ENCODE data around the gene PRR33.

GRCh38 chr11:1926156-1927025, 34.7 kb upstream of the PRR33 start:
- TF ChIP-seq POLR2A (IDR thresholded peaks at IDR 0.05) (no peak), CTCF (IDR thresholded peaks at IDR 0.05) (no peak)

Measured in prostate gland (tissue), 2 donors.